Heart left ventricle (tissue), 16 donors: Measurements from ENCODE around the gene GABARAP. TPM values are rescaled to one million over a fixed set of nuclear protein-coding genes. Genes with fewer than 3 reads are reported as not detected.
A peak's percentile ranks its signal among the peaks of the same experiment; 100 is the strongest.

Experiments used
- ATAC-seq, 4 donors: fragments of 200-7000 bp; cut with Tn5 transposase; one replicate each; pipeline ENCODE4 v1.9.1; 2020 to 2022; ENCODE audit warnings: moderate library complexity in 4 of 4, mild to moderate bottlenecking in 3 of 4, moderate number of reproducible peaks in 1 of 4
- DNase-seq, 5 donors: peaks; one replicate each; pipeline ENCODE4 v3.0.0-alpha.2; 2020
- H3K27ac ChIP-seq, 12 donors: fragments of 200-600 bp; sonication (generic) in 4 of 12; one replicate each; pipeline versions ENCODE4 v1.5.0 to v1.8.0; 2016 to 2022; ENCODE audit warnings: mild to moderate bottlenecking in 2 of 12
- H3K27me3 ChIP-seq, 9 donors: fragments of 200-600 bp; sonication (generic) in 2 of 9; one replicate each; pipeline versions ENCODE4 v1.5.1 to v1.8.0; 2016 to 2022; ENCODE audit warnings: mild to moderate bottlenecking in 3 of 9
- H3K36me3 ChIP-seq, 9 donors: fragments of 200-600 bp; sonication (generic) in 2 of 9; one replicate each; pipeline versions ENCODE4 v1.5.0 to v1.8.0; 2018 to 2022; ENCODE audit warnings: mild to moderate bottlenecking in 2 of 9
- H3K4me1 ChIP-seq, 12 donors: fragments of 200-600 bp; sonication (generic) in 4 of 12; one replicate each; pipeline versions ENCODE4 v1.5.0 to v1.8.0; 2016 to 2022; ENCODE audit warnings: mild to moderate bottlenecking in 3 of 12
- H3K4me3 ChIP-seq, 12 donors: fragments of 200-600 bp; sonication (generic) in 4 of 12; one replicate each; pipeline versions ENCODE4 v1.5.0 to v1.8.0; 2017 to 2022; ENCODE audit warnings: mild to moderate bottlenecking in 9 of 12, moderate library complexity in 4 of 12
- H3K9me3 ChIP-seq, 12 donors: fragments of 200-600 bp; sonication (generic) in 4 of 12; one replicate each; pipeline versions ENCODE4 v1.5.0 to v1.8.0; 2016 to 2022; ENCODE audit warnings: mild to moderate bottlenecking in 1 of 12
- POLR2A ChIP-seq, 2 donors: fragments of 450-650 bp; IDR thresholded peaks; one replicate each; pipeline ENCODE4 v1.6.1; 2017; ENCODE audit warnings: antibody characterized with exemption in 2 of 2, mild to moderate bottlenecking in 2 of 2, moderate library complexity in 2 of 2
- WGBS, 4 donors: extraction: QIAGEN DNeasy Blood & Tissue Kit in 2 of 4; methylation state at CpG; one replicate each; pipeline versions ENCODE4 v1.1.5 to v1.1.7; 2013 to 2018; 5-methylcytosine and 5-hydroxymethylcytosine counted together
- intact Hi-C, 10 donors: fragments of 100-400 bp; cut with DNase I; formaldehyde crosslinking; loops; one replicate each; pipeline versions ENCODE4 v1.11.1 to v1.14.2; 2022
- polyA plus RNA-seq, 2 donors: library from polyadenylated mRNA; stranded (reverse); fragments of 200-250 nt; gene quantifications; one replicate each; pipeline ENCODE4 v1.2.3, GENCODE V29; 2013
- total RNA-seq, 9 donors: library from RNA; depleted of rRNA in 2 of 9; stranded (reverse); fragments of >200 nt in 2 of 9; fragmentation: NEBNext Ultra II Directional in 3 of 9; extraction: Animal tissue kit (Norgen Biotek cat#: 25700) in 3 of 9; gene quantifications; one replicate each; pipeline versions ENCODE4 v1.1.0 to v1.2.4, GENCODE V29; 2016 to 2023
- TF ChIP-seq, protein P1 (sequence below), 12 donors: fragments of 200-600 bp; sonication (generic) in 4 of 12; IDR thresholded peaks; one replicate each; pipeline versions ENCODE4 v1.5.0 to v1.8.0; 2018 to 2022; ENCODE audit warnings: antibody characterized with exemption in 12 of 12, mild to moderate bottlenecking in 5 of 12
- donor health status: ischemic (EF 13 %, LVEDD 7.1; RV severe dilation, severe dysfunction).
- donor health status: healthy with polysubstance abuse.
- donor health status: DM: no; HTN: yes; CAD: no.
- donor health status: DM: no; HTN: no; CAD: no.
- donor health status: ischemic (EF 25% LVEDD 6.9; RV normal size, moderate dysfunction).
- donor health status: ischemic (EF 25% LVEDD 5.7; RV mildly dilated, moderate dysfunction).
- donor health status: healthy.
- donor health status: DM: yes; HTN: yes; CAD: no.
- donor health status: ischemic (EF 35%, LVEDD 5.7; RV mildly dilated, moderate dysfunction).
- donor health status: nonischemic (EF 11% LVEDD 7.7; RV severe dilation, severe dysfunction).
- donor health status: DM: yes; HTN: yes; CAD: no.
- donor health status: PGD.
- donor health status: ischemic (EF 29% LVEDD 5.4; RV normal size, mild dysfunction).
- donor health status: nonischemic (EF 23%, LVEDD 6.1; RV moderate dilation, normal function).

Gene GABARAP
- total and polyA plus RNA-seq, 11 donors, result 293 to 674 (median 493) TPM

DNA sequence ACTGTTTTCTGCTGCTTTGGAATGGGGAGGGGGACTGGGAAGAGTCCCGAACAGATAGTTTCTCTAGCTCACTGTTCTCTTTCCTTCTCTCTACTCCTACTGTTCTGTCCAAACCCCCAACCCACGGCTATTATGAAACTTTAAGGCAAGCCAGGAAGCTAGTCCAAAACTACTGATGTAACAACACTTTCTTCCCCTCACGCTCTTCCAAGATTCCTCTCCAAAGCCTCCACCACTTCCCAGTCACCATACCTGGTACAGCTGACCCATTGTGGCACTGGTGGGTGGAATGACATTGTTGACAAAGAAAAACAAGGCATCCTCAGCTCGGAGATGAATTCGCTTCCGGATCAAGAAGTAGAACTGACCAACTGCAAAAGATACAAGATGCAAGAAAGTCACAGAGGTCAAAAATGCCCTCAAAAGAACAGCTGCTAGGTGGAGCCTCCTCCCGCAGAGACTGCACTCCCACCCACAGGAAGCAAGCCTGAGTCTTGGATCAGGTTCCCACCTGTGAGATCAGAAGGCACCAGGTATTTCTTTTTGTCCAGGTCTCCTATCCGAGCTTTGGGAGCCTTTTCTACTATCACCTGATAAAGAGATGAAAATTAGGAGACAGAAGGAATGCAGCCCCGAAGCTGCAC is 1.0 kb downstream of the GABARAP start:
- H3K27me3 ChIP-seq, result no peaks in the 10 kb centered on the region
- TF ChIP-seq POLR2A (IDR thresholded peaks at IDR 0.05), result no peak
- TF ChIP-seq, protein P1, sequence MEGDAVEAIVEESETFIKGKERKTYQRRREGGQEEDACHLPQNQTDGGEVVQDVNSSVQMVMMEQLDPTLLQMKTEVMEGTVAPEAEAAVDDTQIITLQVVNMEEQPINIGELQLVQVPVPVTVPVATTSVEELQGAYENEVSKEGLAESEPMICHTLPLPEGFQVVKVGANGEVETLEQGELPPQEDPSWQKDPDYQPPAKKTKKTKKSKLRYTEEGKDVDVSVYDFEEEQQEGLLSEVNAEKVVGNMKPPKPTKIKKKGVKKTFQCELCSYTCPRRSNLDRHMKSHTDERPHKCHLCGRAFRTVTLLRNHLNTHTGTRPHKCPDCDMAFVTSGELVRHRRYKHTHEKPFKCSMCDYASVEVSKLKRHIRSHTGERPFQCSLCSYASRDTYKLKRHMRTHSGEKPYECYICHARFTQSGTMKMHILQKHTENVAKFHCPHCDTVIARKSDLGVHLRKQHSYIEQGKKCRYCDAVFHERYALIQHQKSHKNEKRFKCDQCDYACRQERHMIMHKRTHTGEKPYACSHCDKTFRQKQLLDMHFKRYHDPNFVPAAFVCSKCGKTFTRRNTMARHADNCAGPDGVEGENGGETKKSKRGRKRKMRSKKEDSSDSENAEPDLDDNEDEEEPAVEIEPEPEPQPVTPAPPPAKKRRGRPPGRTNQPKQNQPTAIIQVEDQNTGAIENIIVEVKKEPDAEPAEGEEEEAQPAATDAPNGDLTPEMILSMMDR (IDR thresholded peaks at IDR 0.05), result no peak
- H3K4me1 ChIP-seq, result peaks cover 5 to 42% (median 32%) of the 10 kb centered on the region in 12 donors
- no peak for ATAC-seq
- H3K27ac ChIP-seq, result peak overlapping the region; percentile 91 to 99 (median 97)
- intact Hi-C loops, result loop anchor here in 2 of 10 donors (10.0 kb wide), 2 partner anchors 334 to 604 kb away; partner anchors contain the start of gene CD68 (in 1 of the 2)
- H3K9me3 ChIP-seq, result no peaks in the 10 kb centered on the region
- WGBS, 4 donors, result 33 to 38% (median 36%) methylated on average over 9 of the region's 9 CpGs
- no peak for DNase-seq
- peaks cover 0 to 50% (median 43%) of the 10 kb centered on the region in 9 donors for H3K36me3 ChIP-seq
- peak overlapping the region; percentile 53 to 95 (median 84) for H3K4me3 ChIP-seq

DNA sequence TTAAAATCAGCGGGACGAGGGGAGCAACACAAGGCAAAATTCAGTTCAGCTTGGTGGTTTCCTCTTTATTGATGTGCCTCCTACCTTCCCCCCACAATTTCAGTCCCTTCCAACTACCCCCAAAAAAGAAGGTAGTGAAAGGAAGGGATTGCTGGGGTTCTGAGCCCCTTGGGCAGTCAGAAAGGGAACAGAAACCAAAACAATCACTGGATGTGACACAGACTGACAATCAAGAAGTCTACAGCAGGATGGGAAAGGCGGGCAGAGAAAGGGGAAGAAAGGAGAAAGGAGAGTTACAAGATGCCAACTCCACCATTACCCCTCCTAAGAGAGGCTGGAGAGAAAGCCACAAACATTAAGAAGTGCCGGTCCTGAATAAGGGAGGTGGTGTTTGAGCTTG is 1.9 kb downstream of the GABARAP start:
- ATAC-seq, result no peak
- Histone ChIP-seq H3K4me3 (peak overlapping the region in 10 of 12 donors; percentile 0 to 93 (median 83)), H3K27me3 (no peaks in the 10 kb centered on the region), H3K27ac (peak overlapping the region in 11 of 12 donors; percentile 3 to 97 (median 92)), H3K36me3 (peaks cover 0 to 50% (median 43%) of the 10 kb centered on the region in 9 donors), H3K9me3 (no peaks in the 10 kb centered on the region), H3K4me1 (peaks cover 5 to 49% (median 33%) of the 10 kb centered on the region in 12 donors)
- peak in 1 of 5 donors; percentile 25 for DNase-seq
- TF ChIP-seq, protein P1 (IDR thresholded peaks at IDR 0.05), result no peak
- TF ChIP-seq POLR2A (IDR thresholded peaks at IDR 0.05), result no peak
- intact Hi-C loops, result loop anchor here in 2 of 10 donors (10.0 kb wide), 2 partner anchors 334 to 604 kb away; partner anchors contain the start of gene CD68 (in 1 of the 2)
- WGBS, 4 donors, result 65 to 77% (median 71%) methylated on average over 4 of the region's 4 CpGs

DNA sequence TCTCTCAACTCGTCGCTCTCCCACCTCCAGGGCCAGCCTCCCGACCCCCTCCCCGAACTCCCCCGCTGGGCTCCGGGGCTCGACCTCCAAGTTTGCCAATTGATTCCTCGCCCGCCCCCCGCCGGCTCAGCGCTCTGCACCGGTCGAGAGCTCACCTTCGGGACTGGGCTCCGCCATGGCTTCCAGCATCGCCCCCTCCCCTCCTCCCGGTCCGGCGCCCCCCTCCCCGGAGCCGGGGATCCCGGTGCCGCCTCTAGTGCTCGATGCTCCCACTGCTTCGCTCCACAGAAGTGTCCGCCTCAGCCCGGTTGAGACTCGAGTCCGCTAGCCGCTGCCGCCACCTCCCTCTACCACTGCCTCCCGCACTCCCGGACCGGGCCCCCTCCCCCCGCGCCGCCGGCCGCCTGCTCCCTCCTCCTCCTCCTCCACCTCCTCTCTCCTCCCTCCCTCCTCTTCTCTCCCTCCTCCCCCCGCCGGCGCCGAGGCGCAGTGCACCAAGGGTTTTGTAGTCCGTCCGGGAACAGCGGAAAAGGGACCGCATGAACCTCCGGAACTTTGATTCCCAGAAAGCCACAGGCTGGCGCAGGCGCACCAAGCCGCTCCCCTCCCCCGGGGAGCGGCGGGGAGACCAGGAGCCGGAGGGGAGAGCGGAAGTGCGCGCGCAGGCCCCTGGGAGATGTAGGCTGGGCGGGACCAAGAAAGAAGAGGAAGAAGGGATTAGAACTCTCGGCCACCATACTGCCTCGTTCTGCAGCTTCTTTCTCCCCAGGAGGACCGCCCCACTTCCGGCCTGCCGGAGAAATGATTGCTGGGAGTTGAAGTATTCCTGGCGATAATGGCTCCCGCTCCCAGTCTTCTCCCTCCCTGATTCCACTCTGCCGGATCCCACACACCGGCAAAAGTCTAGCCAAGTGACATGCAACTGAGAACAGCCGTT is 2.9 kb downstream of the GABARAP start, which contains the start of gene PHF23:
Gene PHF23 (minus strand): TSS at position 367 of the 937 bp plus-strand sequence. CDS start 178 bp downstream, at position 189.
- WGBS, 4 donors, result 1 to 2% (median 1%) methylated on average over 53 to 72 of the region's 72 CpGs
- Histone ChIP-seq H3K9me3 (no peaks in the 10 kb centered on the region), H3K4me3 (peak within 1 kb of the TSS; percentile 66 to 98 (median 90)), H3K27ac (peak within 1 kb of the TSS; percentile 81 to 98 (median 94)), H3K36me3 (peaks cover 0 to 46% (median 35%) of the 10 kb centered on the region in 9 donors), H3K4me1 (peaks cover 5 to 58% (median 40%) of the 10 kb centered on the region in 12 donors), H3K27me3 (no peaks in the 10 kb centered on the region)
- peak; percentile 79 to 86 (median 84) for ATAC-seq
- DNase-seq, result peak; percentile 99 to 100 (median 99)
- TF ChIP-seq, protein P1 (IDR thresholded peaks at IDR 0.05), result peak in 1 of 12 donors; percentile 9
- peak in 1 of 2 donors; percentile 56 for TF ChIP-seq POLR2A (IDR thresholded peaks at IDR 0.05)
- intact Hi-C loops, result loop anchor here in 4 of 10 donors (1.0 to 10.0 kb wide), 5 partner anchors 13 to 605 kb away; partner anchors contain the start of genes CD68 (in 2 of the 4), EIF5A (in 1 of the 4), ELP5 (in 1 of the 4) and POLR2A (in 1 of the 4)
